ENCODE data around the gene H3-3A.

DNA sequence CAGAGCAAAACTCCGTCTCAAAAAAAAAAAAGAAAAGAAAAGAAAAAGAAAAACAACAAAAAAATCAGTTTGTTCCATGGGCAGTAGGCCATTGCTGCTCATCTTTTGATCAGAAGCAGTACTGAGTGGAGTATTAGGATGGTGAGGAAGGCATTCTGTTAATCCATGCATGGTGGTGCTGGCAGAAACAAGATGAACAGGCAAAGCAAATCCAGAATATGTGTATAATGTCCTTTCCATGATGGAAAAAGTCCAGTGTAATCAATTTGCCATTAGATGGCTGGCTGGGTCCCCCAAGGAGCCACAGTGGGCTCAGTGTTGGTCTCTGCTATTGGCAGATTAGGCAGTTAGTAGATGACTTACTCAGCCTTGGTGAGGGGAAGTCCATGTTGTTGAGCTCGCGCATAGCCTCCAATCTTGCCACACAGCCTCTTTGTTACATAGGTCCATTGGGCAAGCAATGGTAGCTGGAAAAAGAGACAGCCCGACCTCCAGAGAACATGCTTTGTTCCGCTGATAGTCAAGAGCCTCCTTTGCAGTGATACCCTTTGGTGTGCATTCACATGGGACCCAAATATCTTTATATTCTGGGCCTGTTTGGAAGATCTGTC is 23.3 kb downstream of the H3-3A start:
- TF ChIP-seq CTCF (IDR thresholded peaks at IDR 0.05), result no peak
- no peak for TF ChIP-seq POLR2A (IDR thresholded peaks at IDR 0.05; ENCODE audit: low read depth)

Measured in esophagus muscularis mucosa (tissue), 3 donors.